ENCODE data around the gene PSKH1.

The PSKH1 gene

DNA sequence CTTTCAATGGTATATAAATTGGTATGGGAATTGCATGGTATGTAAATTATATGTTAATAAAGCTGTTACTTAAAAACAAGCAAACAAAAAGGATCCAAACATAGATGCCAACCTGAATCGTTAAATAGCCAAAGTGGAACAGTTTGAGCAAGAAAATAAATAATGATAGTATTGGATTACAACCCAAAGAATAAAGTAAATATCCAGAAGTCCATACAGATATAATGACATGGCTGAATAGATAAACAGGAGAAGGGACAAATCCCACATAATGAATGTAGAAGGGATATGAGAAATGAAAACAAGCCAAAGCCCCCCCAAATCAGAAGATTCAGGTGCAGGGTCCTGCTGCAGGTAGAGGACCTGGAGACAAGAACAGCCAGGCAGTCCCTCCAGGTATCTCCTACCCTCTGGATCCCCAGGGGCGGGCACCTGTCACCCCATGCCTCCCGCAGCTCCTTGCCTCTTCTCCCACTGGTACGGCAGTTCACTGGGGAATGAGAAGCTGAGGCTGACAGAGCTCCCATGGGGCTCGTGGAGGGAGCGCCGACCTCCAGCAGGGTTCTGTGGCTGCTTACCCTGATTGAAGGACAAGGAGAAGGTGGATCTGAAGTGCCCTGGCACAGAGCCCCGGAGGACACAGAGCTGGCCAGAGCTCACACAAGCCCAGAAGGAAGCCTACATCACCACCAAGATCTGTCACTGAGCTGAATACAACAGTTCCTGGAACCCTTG, 60.8 kb downstream of the PSKH1 start:
- no peak overlapping the region for H3K4me3 ChIP-seq (replicated peaks; ENCODE audit: insufficient read depth, low read length)
- no peaks in the 10 kb centered on the region for H3K27me3 ChIP-seq (ENCODE audit: insufficient read depth, poor library complexity, severe bottlenecking)
- TF ChIP-seq, protein P1, sequence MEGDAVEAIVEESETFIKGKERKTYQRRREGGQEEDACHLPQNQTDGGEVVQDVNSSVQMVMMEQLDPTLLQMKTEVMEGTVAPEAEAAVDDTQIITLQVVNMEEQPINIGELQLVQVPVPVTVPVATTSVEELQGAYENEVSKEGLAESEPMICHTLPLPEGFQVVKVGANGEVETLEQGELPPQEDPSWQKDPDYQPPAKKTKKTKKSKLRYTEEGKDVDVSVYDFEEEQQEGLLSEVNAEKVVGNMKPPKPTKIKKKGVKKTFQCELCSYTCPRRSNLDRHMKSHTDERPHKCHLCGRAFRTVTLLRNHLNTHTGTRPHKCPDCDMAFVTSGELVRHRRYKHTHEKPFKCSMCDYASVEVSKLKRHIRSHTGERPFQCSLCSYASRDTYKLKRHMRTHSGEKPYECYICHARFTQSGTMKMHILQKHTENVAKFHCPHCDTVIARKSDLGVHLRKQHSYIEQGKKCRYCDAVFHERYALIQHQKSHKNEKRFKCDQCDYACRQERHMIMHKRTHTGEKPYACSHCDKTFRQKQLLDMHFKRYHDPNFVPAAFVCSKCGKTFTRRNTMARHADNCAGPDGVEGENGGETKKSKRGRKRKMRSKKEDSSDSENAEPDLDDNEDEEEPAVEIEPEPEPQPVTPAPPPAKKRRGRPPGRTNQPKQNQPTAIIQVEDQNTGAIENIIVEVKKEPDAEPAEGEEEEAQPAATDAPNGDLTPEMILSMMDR (IDR thresholded peaks at IDR 0.05; ENCODE audit: insufficient read depth, low read length) = no peak
- no peak for TF ChIP-seq SPI1 (IDR thresholded peaks at IDR 0.05; ENCODE audit: borderline replicate concordance, low read depth)
- no peak for TF ChIP-seq POLR2AphosphoS5 (IDR thresholded peaks at IDR 0.05; ENCODE audit: low read depth)
- no peak overlapping the region for H3K27ac ChIP-seq (replicated peaks)
- DNase-seq (ENCODE audit: low read depth in 1 of 2, low spot score in 1 of 2) = no peak

DNA sequence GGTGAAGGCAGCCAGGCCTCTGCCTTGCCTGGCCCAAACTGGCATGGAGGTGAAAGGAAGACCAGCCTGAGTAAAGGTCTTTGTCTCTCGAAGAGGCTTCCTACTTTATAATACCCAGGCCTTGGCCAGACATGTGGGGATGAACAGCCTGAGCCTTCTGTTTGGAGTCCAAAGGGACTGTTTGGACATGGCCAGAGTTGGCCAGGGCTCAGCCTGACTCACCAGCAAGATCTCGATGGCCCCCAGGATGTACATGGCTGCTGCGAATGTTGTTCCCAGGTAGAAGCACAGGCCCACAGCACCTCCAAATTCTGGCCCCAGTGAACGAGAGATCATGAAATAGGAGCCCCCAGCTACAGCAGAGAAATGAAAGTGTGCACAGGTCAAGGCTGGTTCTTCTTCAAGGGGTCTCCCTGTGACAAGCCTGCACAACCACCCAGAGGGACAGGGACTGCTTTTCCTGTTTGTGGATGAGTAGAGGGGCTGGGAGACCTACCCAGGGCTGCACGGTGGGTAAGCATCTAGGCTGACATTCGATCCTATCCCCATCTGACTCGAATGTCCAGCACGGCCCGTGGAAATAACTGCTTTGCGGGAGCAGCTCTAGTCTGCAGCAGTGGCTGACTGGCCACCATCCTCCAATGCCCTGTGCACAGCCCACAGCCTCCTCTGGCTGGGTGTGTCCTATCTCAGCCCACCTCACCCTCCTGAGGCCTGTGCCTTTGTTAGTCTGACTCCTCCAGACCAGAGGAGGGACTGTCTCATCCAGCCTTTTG, 61.6 kb downstream of the PSKH1 start:
- Histone ChIP-seq H3K27me3 (ENCODE audit: insufficient read depth, poor library complexity, severe bottlenecking) (no peaks in the 10 kb centered on the region), H3K27ac (replicated peaks) (no peak overlapping the region), H3K4me3 (replicated peaks; ENCODE audit: insufficient read depth, low read length) (no peak overlapping the region)
- TF ChIP-seq GABPA (IDR thresholded peaks at IDR 0.05; ENCODE audit: low read depth) (no peak), SPI1 (IDR thresholded peaks at IDR 0.05; ENCODE audit: borderline replicate concordance, low read depth) (no peak), POLR2AphosphoS5 (IDR thresholded peaks at IDR 0.05; ENCODE audit: low read depth) (no peak)
- TF ChIP-seq, protein P1 (IDR thresholded peaks at IDR 0.05; ENCODE audit: insufficient read depth, low read length) = no peak
- TF ChIP-seq, protein P2, sequence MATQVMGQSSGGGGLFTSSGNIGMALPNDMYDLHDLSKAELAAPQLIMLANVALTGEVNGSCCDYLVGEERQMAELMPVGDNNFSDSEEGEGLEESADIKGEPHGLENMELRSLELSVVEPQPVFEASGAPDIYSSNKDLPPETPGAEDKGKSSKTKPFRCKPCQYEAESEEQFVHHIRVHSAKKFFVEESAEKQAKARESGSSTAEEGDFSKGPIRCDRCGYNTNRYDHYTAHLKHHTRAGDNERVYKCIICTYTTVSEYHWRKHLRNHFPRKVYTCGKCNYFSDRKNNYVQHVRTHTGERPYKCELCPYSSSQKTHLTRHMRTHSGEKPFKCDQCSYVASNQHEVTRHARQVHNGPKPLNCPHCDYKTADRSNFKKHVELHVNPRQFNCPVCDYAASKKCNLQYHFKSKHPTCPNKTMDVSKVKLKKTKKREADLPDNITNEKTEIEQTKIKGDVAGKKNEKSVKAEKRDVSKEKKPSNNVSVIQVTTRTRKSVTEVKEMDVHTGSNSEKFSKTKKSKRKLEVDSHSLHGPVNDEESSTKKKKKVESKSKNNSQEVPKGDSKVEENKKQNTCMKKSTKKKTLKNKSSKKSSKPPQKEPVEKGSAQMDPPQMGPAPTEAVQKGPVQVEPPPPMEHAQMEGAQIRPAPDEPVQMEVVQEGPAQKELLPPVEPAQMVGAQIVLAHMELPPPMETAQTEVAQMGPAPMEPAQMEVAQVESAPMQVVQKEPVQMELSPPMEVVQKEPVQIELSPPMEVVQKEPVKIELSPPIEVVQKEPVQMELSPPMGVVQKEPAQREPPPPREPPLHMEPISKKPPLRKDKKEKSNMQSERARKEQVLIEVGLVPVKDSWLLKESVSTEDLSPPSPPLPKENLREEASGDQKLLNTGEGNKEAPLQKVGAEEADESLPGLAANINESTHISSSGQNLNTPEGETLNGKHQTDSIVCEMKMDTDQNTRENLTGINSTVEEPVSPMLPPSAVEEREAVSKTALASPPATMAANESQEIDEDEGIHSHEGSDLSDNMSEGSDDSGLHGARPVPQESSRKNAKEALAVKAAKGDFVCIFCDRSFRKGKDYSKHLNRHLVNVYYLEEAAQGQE (IDR thresholded peaks at IDR 0.05; ENCODE audit: insufficient replicate concordance, low read depth) = no peak
- DNase-seq (ENCODE audit: low read depth in 1 of 2, low spot score in 1 of 2) = no peak

DNA sequence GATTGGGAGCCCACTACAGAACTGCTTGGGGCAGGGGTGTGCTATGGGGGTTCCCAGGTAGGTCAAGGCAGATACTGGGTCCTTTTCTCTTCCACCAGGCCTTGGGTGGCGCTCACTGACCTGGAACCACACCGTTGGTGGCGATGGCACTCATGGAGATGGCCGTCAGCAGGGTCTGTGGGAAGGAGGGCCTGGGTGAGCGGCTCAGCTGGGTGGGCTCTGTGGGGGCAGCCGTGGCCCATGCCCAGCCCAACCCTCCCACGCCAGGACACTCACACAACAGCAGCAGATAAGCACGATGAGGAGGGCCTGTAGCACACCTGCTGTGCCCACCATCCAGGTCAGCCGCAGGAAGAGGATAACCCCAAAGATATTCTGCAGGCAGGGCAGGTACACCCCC, 64.6 kb downstream of the PSKH1 start:
- TF ChIP-seq POLR2AphosphoS5 (IDR thresholded peaks at IDR 0.05; ENCODE audit: low read depth) (no peak), SPI1 (IDR thresholded peaks at IDR 0.05; ENCODE audit: borderline replicate concordance, low read depth) (no peak)
- Histone ChIP-seq H3K27me3 (ENCODE audit: insufficient read depth, poor library complexity, severe bottlenecking) (no peaks in the 10 kb centered on the region), H3K27ac (replicated peaks) (no peak overlapping the region), H3K4me3 (replicated peaks; ENCODE audit: insufficient read depth, low read length) (no peak overlapping the region)
- DNase-seq (ENCODE audit: low read depth in 1 of 2, low spot score in 1 of 2) = no peak

DNA sequence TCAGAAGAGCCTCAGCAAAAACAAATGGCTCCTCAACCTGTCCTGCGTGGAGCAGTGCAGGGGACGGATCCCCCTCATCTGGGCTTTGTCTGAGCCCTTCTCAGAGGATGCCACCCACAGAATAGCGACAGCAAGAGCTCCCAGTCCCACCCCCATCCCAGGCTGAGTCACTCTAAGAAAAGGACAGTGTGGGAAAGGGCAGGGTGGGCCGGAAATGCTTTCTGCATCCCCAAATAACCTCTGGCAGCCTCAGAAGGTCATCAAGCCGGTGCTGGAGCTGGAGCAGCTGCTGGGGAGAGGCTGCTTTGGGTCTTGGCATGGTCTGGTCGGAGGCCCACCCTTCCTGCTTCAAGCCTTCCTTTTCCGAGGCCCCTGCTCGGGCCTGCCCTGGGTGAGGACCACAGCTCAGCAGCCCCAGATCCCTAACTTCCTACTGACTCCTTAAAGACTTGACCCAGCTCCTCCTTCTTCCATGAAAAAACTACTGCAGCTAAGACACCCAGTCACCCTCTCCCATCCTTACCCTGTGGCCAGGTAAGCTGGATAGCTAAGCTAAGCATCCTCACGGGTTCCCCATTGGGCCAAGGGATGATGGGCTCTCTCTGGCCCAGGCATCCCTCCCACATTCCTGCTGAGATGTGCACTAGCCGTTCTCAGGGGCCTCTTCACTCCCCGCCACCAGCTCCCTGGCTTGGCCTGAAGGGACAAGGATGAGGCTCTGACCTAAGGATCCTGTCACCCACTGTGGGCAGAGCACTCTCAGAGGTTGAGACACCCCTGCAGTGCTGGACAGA, 66.7 kb downstream of the PSKH1 start:
- no peak for DNase-seq (ENCODE audit: low read depth in 1 of 2, low spot score in 1 of 2)
- H3K4me3 ChIP-seq (replicated peaks; ENCODE audit: insufficient read depth, low read length) = no peak overlapping the region
- TF ChIP-seq POLR2AphosphoS5 (IDR thresholded peaks at IDR 0.05; ENCODE audit: low read depth) = no peak
- TF ChIP-seq GABPA (IDR thresholded peaks at IDR 0.05; ENCODE audit: low read depth) = no peak
- TF ChIP-seq, protein P2 (IDR thresholded peaks at IDR 0.05; ENCODE audit: insufficient replicate concordance, low read depth) = no peak
- TF ChIP-seq, protein P1 (IDR thresholded peaks at IDR 0.05; ENCODE audit: insufficient read depth, low read length) = no peak
- no peak for TF ChIP-seq SPI1 (IDR thresholded peaks at IDR 0.05; ENCODE audit: borderline replicate concordance, low read depth)
- H3K27me3 ChIP-seq (ENCODE audit: insufficient read depth, poor library complexity, severe bottlenecking) = no peaks in the 10 kb centered on the region
- no peak overlapping the region for H3K27ac ChIP-seq (replicated peaks)

Measured in HL-60 (cell line).